K562 (cell line): ENCODE measurements around the gene FILIP1. TPM values are rescaled to one million over a fixed set of nuclear protein-coding genes. Genes with fewer than 3 reads are reported as not detected.

Source experiments
- ATAC-seq: fragments of 200-7000 bp; cut with Tn5 transposase; 3 replicates; pipeline ENCODE4 v1.9.1; 2020; ENCODE audit warnings: moderate library complexity
- BruUV-seq: library from RNA; stranded (reverse); fragments of 400-500 nt; replicated peaks from 2 replicates; lab custom pipeline; 2021; lab: Mats Ljungman, UMichigan
- CTCF ChIA-PET: fragments of 300-600 bp; formaldehyde crosslinking; extraction: SDS; loops from one replicate; lab custom pipeline; 2021; ENCODE audit warnings: low intra/inter-chr PET ratio; lab: Yijun Ruan, JAX
- POLR2A ChIA-PET: fragments of 300-600, 350-650 bp; sonication (Branson Sonifier 250); formaldehyde crosslinking; extraction: SDS; loops from one replicate; lab custom pipeline; 2021; ENCODE audit warnings: antibody characterized with exemption, inconsistent platforms; lab: Yijun Ruan, JAX
- DNase-seq, 4 experiments: peaks; one replicate each; pipeline versions ENCODE4 v3.0.0 to v3.0.0-alpha.2; 2011 to 2018; ENCODE audit warnings: low spot score in 3 of 4, mixed read lengths in 3 of 4; ENCODE audit errors: extremely low read depth in 1 of 4
- FAIRE-seq: peaks from 2 replicates; lab custom pipeline; 2011; peaks lifted over from hg19 to GRCh38; lab: Jason Lieb, UNC
- H2AFZ ChIP-seq: 2 replicates; pipeline ENCODE4 v1.6.0; 2011; ENCODE audit warnings: low read depth, low read length, control low read depth, inconsistent platforms
- H3K27ac ChIP-seq: fragments of 200-600 bp; 3 replicates; pipeline ENCODE4 v1.8.0; 2011; ENCODE audit warnings: low read depth, mild to moderate bottlenecking, control low read depth, inconsistent platforms, low read length, moderate library complexity, mixed read lengths; ENCODE audit errors: extremely low read depth
- H3K27me3 ChIP-seq, 2 experiments: fragments of 300-600 bp in 1 of 2; 2 replicates in 1 of 2; 3 replicates in 1 of 2; pipeline versions ENCODE4 v1.6.0 to v1.8.0; 2011; ENCODE audit warnings: inconsistent platforms in 2 of 2, low read length in 2 of 2, mild to moderate bottlenecking in 1 of 2, mixed read lengths in 1 of 2, moderate library complexity in 1 of 2; ENCODE audit not compliant: control insufficient read depth in 2 of 2, insufficient read depth in 2 of 2
- H3K36me3 ChIP-seq: fragments of 300-600 bp; 3 replicates; pipeline ENCODE4 v1.8.0; 2011; ENCODE audit warnings: mild to moderate bottlenecking, low read length, inconsistent platforms; ENCODE audit not compliant: control insufficient read depth, insufficient read depth
- H3K4me1 ChIP-seq, 2 experiments: fragments of 200-600 bp in 1 of 2; replicated peaks in 1 of 2; 2 replicates in 1 of 2; 3 replicates in 1 of 2; pipeline versions ENCODE4 v1.5.1 to v1.8.0; 2011; ENCODE audit warnings: inconsistent platforms in 2 of 2, low read length in 2 of 2, mild to moderate bottlenecking in 1 of 2, mixed read lengths in 1 of 2, moderate library complexity in 1 of 2; ENCODE audit not compliant: control insufficient read depth in 2 of 2, insufficient read depth in 2 of 2
- H3K4me2 ChIP-seq: 2 replicates; pipeline ENCODE4 v1.6.1; 2011; ENCODE audit warnings: low read length, control low read depth, inconsistent platforms, mixed read lengths; ENCODE audit not compliant: insufficient read depth
- H3K4me3 ChIP-seq: fragments of 200-600 bp; sonication (generic), shearing (Covaris generic); 2 replicates; pipeline ENCODE4 v1.5.1; 2016; ENCODE audit warnings: control low read depth, inconsistent platforms
- H3K79me2 ChIP-seq: fragments of 200-600 bp; 3 replicates; pipeline ENCODE4 v1.8.0; 2011; ENCODE audit warnings: low read length, inconsistent platforms; ENCODE audit not compliant: control insufficient read depth, insufficient read depth
- H3K9ac ChIP-seq, 2 experiments: 2 replicates each; pipeline versions ENCODE4 v1.6.0 to v1.6.1; 2011; ENCODE audit warnings: low read depth in 2 of 2, low read length in 2 of 2, control low read depth in 1 of 2, inconsistent platforms in 1 of 2, mild to moderate bottlenecking in 1 of 2, mixed read lengths in 1 of 2; ENCODE audit not compliant: insufficient read depth in 1 of 2
- H3K9me1 ChIP-seq: one replicate; pipeline ENCODE4 v1.6.0; 2011; ENCODE audit warnings: inconsistent platforms, mild to moderate bottlenecking, low read length, moderate library complexity; ENCODE audit not compliant: control insufficient read depth, insufficient read depth
- H3K9me3 ChIP-seq: replicated peaks from 2 replicates; pipeline ENCODE4 v1.5.1; 2011; ENCODE audit warnings: low read depth, low read length, inconsistent platforms; ENCODE audit not compliant: control insufficient read depth, insufficient read depth
- H4K20me1 ChIP-seq: replicated peaks from 2 replicates; pipeline ENCODE4 v1.6.1; 2011; ENCODE audit warnings: low read length, inconsistent platforms, mixed read lengths; ENCODE audit not compliant: control insufficient read depth, insufficient read depth
- CHD1 ChIP-seq: fragments of 200-600 bp; sonication (generic); IDR thresholded peaks from one replicate; pipeline ENCODE4 v1.6.1; 2012; ENCODE audit warnings: mild to moderate bottlenecking, moderate library complexity, low read length, inconsistent platforms
- CREM ChIP-seq: IDR thresholded peaks from 2 replicates; pipeline ENCODE4 v1.6.1; 2014; ENCODE audit warnings: antibody characterized with exemption, low read depth
- DEAF1 ChIP-seq: fragments of 450-650 bp; formaldehyde crosslinking; IDR thresholded peaks from 2 replicates; pipeline ENCODE4 v1.4.0; 2020; ENCODE audit warnings: mild to moderate bottlenecking, moderate library complexity
- ELF1 ChIP-seq: fragments of 200-800 bp; sonication (Bioruptor generic); IDR thresholded peaks from 2 replicates; pipeline ENCODE4 v1.6.1; 2016; ENCODE audit warnings: missing genetic modification characterization, missing compliant biosample characterization
- KAT2B ChIP-seq: IDR thresholded peaks from one replicate; pipeline ENCODE4 v1.6.1; 2012; ENCODE audit warnings: low read depth, mild to moderate bottlenecking, control low read depth, inconsistent platforms, low read length, moderate library complexity
- MYBL2 ChIP-seq, 2 experiments: fragments of 450-650 bp in 1 of 2; sonication (generic) in 1 of 2; formaldehyde crosslinking in 1 of 2; IDR thresholded peaks; 2 replicates each; pipeline versions ENCODE4 v1.6.1 to v1.8.1; 2017 to 2022; ENCODE audit warnings: borderline replicate concordance in 1 of 2, inconsistent platforms in 1 of 2, low read depth in 1 of 2, mild to moderate bottlenecking in 1 of 2, missing genetic modification reagents in 1 of 2, moderate library complexity in 1 of 2
- RFX1 ChIP-seq: fragments of 450-650 bp; IDR thresholded peaks from 2 replicates; pipeline ENCODE4 v1.6.1; 2016; ENCODE audit warnings: mild to moderate bottlenecking, moderate library complexity
- SAFB2 ChIP-seq: fragments of 200-400 bp; formaldehyde crosslinking; IDR thresholded peaks from 2 replicates; pipeline ENCODE4 v1.6.1; 2018; ENCODE audit warnings: borderline replicate concordance, low read length, low read depth, moderate library complexity; ENCODE audit not compliant: severe bottlenecking
- ZC3H8 ChIP-seq: fragments of 450-650 bp; IDR thresholded peaks from 2 replicates; pipeline ENCODE4 v1.6.1; 2017
- ZKSCAN1 ChIP-seq: fragments of 150-350 bp; IDR thresholded peaks from 2 replicates; pipeline ENCODE4 v1.6.1; 2016; ENCODE audit warnings: low read depth, low read length
- WGBS: fragments of 100-300 bp; shearing (Covaris generic); methylation state at CpG from one replicate; pipeline ENCODE4 v1.1.6; 2016; ENCODE audit warnings: low coverage, mixed read lengths; ENCODE audit not compliant: insufficient coverage; ENCODE audit errors: missing lambda C conversion rate; 5-methylcytosine and 5-hydroxymethylcytosine counted together
- in situ Hi-C: fragments of 300-500 bp; cut with MboI; formaldehyde crosslinking; loops from 4 replicates; pipeline ENCODE4 v1.15.0; 2018; ENCODE audit warnings: inconsistent platforms, mixed read lengths
- intact Hi-C: fragments of 100-400 bp; cut with micrococcal nuclease; formaldehyde crosslinking; loops from 2 replicates; pipeline ENCODE4 v1.14.2; 2022
- polyA plus RNA-seq, 8 experiments: library from polyadenylated mRNA; depleted of rRNA in 4 of 8; stranded (reverse) in 5 of 8; unstranded in 3 of 8; fragments of >200 nt; fragmentation: Nextera tagmentation in 2 of 8; fragmentation: Illumina TruSeq in 1 of 8; extraction: Ambion mirVana in 2 of 8; extraction: Trizol in 1 of 8; gene quantifications; 2 replicates each; pipeline versions ENCODE4 v1.2.1 to v1.2.3, GENCODE V29; 2011 to 2014; ENCODE audit warnings: inconsistent platforms in 1 of 8, missing spikeins in 1 of 8
- total RNA-seq, 7 experiments: library from RNA; depleted of rRNA in 6 of 7; stranded (reverse); fragments of >200 nt in 6 of 7; fragmentation: Illumina TruSeq in 2 of 7; extraction: Trizol in 2 of 7; gene quantifications; 2 replicates each; pipeline versions ENCODE4 v1.2.1 to v1.2.3, GENCODE V29; 2011 to 2021; ENCODE audit warnings: low replicate concordance in 1 of 7
- TF ChIP-seq, protein P1 (sequence below): fragments of 450-650 bp; formaldehyde crosslinking; conservative IDR thresholded peaks from 2 replicates; pipeline ENCODE4 v1.4.0; 2022; ENCODE audit warnings: mild to moderate bottlenecking, missing genetic modification characterization

The FILIP1 gene
- total and polyA plus RNA-seq, 9 of the 15 experiments (the other 6 are each of a cell fraction or from before 2014, with no cell fraction given): 0.03 to 0.25 (median 0.10) TPM; not detected in 1

DNA sequence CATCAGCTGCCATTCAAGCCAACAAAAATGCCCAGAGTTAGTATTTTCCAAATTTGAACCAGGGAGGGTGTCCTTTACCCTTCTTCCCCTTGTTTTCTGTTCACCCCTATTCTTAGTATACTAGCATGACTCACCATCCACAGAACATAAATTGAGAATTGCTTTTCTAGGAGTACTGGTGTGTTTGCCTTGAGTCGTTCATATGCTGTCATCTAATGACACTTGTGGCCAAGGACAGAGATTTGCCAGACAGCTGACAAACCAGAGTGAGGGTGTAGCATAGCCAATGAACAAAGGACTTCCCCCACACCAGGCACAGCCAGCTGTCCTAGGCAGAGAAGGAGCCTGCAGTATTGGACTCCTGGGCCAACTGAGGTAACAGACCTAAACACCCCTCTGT is 62.2 kb downstream of the FILIP1 start:
- ATAC-seq (no peak), DNase-seq (peak in 1 of 4 experiments; percentile 1), FAIRE-seq (no peak)
- intact Hi-C loops (no loop called here), in situ Hi-C loops (no loop called here)
- H4K20me1 ChIP-seq: no peaks in the 10 kb centered on the region
- POLR2A ChIA-PET: no interaction called here
- no peak overlapping the region for H3K9ac ChIP-seq
- H3K9me1 ChIP-seq: no peaks in the 10 kb centered on the region
- no peaks in the 10 kb centered on the region for H3K9me3 ChIP-seq
- WGBS: 17% methylated on average over 1 of the region's 1 CpG
- H3K36me3 ChIP-seq: no peaks in the 10 kb centered on the region
- BruUV-seq: no TSS peak
- no peak overlapping the region for H3K4me3 ChIP-seq
- CTCF ChIA-PET: no interaction called here
- H3K4me1 ChIP-seq: no peaks in the 10 kb centered on the region
- no peak for TF ChIP-seq KAT2B
- no peak for TF ChIP-seq ZKSCAN1
- no peaks in the 10 kb centered on the region for H3K79me2 ChIP-seq
- no peak overlapping the region for H3K27ac ChIP-seq
- H2AFZ ChIP-seq: no peak overlapping the region
- no peak overlapping the region for H3K4me2 ChIP-seq
- H3K27me3 ChIP-seq: no peaks in the 10 kb centered on the region

DNA sequence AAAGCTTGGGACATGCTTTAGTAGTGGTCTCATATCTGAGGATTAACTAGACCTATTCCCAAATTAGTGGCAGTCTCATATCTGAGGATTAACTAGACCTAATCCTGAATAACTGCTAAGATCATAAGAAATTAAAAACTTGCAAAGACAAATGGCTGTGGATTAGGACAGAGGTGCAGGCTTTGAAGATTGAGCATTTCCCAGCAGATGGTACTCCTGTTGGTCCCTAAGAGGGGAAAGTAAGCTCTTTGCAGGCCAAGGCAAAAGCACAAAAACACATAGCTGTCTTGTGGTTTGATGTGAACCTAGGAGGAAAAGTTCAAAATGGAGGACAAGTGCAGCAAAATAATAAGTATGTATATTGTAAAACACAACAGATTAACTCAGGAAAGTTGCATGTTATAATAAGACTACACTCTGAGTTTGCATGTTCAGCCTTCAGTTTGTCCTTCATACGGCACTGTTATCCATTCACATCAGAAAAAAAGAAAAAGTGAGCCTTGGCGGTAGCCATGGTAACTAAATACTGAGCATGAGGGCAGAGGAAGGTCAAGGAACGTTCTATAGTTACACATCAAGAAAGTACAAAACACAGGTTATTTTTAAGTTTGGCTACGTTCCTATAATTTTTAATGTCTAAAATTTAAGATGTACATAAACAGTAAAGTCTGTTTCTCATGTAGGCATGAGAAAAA is 62.8 kb downstream of the FILIP1 start:
- no peaks in the 10 kb centered on the region for H3K4me1 ChIP-seq
- H3K9me3 ChIP-seq: no peaks in the 10 kb centered on the region
- H3K9ac ChIP-seq: no peak overlapping the region
- H3K4me3 ChIP-seq: no peak overlapping the region
- H3K4me2 ChIP-seq: no peak overlapping the region
- no peak overlapping the region for H2AFZ ChIP-seq
- no peak for FAIRE-seq
- POLR2A ChIA-PET: no interaction called here
- H3K27ac ChIP-seq: no peak overlapping the region
- no peaks in the 10 kb centered on the region for H3K36me3 ChIP-seq
- DNase-seq: no peak
- H3K79me2 ChIP-seq: no peaks in the 10 kb centered on the region
- H4K20me1 ChIP-seq: no peaks in the 10 kb centered on the region
- 0% methylated on average over 4 of the region's 4 CpGs for WGBS
- ATAC-seq: no peak
- H3K9me1 ChIP-seq: no peaks in the 10 kb centered on the region
- intact Hi-C loops: no loop called here
- BruUV-seq: no TSS peak
- CTCF ChIA-PET: no interaction called here
- in situ Hi-C loops: no loop called here
- TF ChIP-seq RFX1 (peak; percentile 62), MYBL2 (IDR thresholded peaks at IDR 0.05; ENCODE audit: low read depth) (no peak), MYBL2 (CRISPR knock-in tag; IDR thresholded peaks at IDR 0.05; ENCODE audit: borderline replicate concordance) (no peak), DEAF1 (no peak), ZC3H8 (no peak), CREM (no peak), CHD1 (no peak), SAFB2 (no peak), ELF1 (no peak)
- TF ChIP-seq, protein P1, sequence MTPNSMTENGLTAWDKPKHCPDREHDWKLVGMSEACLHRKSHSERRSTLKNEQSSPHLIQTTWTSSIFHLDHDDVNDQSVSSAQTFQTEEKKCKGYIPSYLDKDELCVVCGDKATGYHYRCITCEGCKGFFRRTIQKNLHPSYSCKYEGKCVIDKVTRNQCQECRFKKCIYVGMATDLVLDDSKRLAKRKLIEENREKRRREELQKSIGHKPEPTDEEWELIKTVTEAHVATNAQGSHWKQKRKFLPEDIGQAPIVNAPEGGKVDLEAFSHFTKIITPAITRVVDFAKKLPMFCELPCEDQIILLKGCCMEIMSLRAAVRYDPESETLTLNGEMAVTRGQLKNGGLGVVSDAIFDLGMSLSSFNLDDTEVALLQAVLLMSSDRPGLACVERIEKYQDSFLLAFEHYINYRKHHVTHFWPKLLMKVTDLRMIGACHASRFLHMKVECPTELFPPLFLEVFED (CRISPR knock-in tag): no peak
- H3K27me3 ChIP-seq: no peaks in the 10 kb centered on the region
